Neuronal stem cell (in vitro differentiated cells): ENCODE data around the gene DOK4.

Experiments
- DNase-seq: peaks from one replicate; pipeline ENCODE4 v3.0.0-alpha.2; 2013; ENCODE audit warnings: low spot score
- H2AFZ ChIP-seq: one replicate; pipeline ENCODE4 v1.6.1; 2013; ENCODE audit warnings: mild to moderate bottlenecking, low read length, inconsistent platforms
- H2AK5ac ChIP-seq: 2 replicates; pipeline ENCODE4 v1.6.1; 2013; ENCODE audit warnings: low read depth, mild to moderate bottlenecking, inconsistent platforms, low read length, moderate library complexity, mixed read lengths
- H2BK120ac ChIP-seq: 2 replicates; pipeline ENCODE4 v1.6.1; 2013; ENCODE audit warnings: low read depth, mild to moderate bottlenecking, inconsistent platforms, low read length, moderate library complexity, mixed read lengths
- H2BK12ac ChIP-seq: one replicate; pipeline ENCODE4 v1.6.1; 2013; ENCODE audit warnings: low read length, inconsistent platforms
- H2BK15ac ChIP-seq: 2 replicates; pipeline ENCODE4 v1.6.1; 2013; ENCODE audit warnings: mild to moderate bottlenecking, low read length, inconsistent platforms, mixed read lengths
- H2BK5ac ChIP-seq: one replicate; pipeline ENCODE4 v1.6.1; 2013; ENCODE audit warnings: inconsistent platforms, mild to moderate bottlenecking, low read length, moderate library complexity
- H3K14ac ChIP-seq: one replicate; pipeline ENCODE4 v1.6.1; 2013; ENCODE audit warnings: low read length, inconsistent platforms
- H3K18ac ChIP-seq: 2 replicates; pipeline ENCODE4 v1.6.1; 2013; ENCODE audit warnings: low read length, inconsistent platforms
- H3K23ac ChIP-seq: 2 replicates; pipeline ENCODE4 v1.6.1; 2013; ENCODE audit warnings: low read depth, mild to moderate bottlenecking, mixed read lengths, low read length, inconsistent platforms; ENCODE audit not compliant: poor library complexity
- H3K27ac ChIP-seq: replicated peaks from 3 replicates; pipeline ENCODE4 v1.5.1; 2013; ENCODE audit warnings: low read length, inconsistent platforms
- H3K27me3 ChIP-seq, 3 experiments: 2 replicates each; pipeline ENCODE4 v1.6.1; 2013; ENCODE audit warnings: low read length in 3 of 3, mild to moderate bottlenecking in 2 of 3, inconsistent platforms in 1 of 3, low read depth in 1 of 3, mixed read lengths in 1 of 3, moderate library complexity in 1 of 3; ENCODE audit not compliant: control insufficient read depth in 3 of 3, insufficient read depth in 3 of 3
- H3K36me3 ChIP-seq, 2 donors: replicated peaks in 1 of 2; 2 replicates each; pipeline ENCODE4 v1.6.1; 2013; ENCODE audit warnings: low read length in 2 of 2; ENCODE audit not compliant: control insufficient read depth in 2 of 2, insufficient read depth in 2 of 2
- H3K4ac ChIP-seq: 2 replicates; pipeline ENCODE4 v1.6.1; 2013; ENCODE audit warnings: inconsistent platforms, mild to moderate bottlenecking, low read length, moderate library complexity
- H3K4me1 ChIP-seq, 2 donors: 1 replicate in 1 of 2; 2 replicates in 1 of 2; pipeline ENCODE4 v1.6.1; 2013; ENCODE audit warnings: low read length in 2 of 2, low read depth in 1 of 2; ENCODE audit not compliant: control insufficient read depth in 2 of 2, insufficient read depth in 1 of 2
- H3K4me2 ChIP-seq: one replicate; pipeline ENCODE4 v1.6.1; 2013; ENCODE audit warnings: mild to moderate bottlenecking, low read length, inconsistent platforms; ENCODE audit not compliant: insufficient read depth, poor library complexity, severe bottlenecking
- H3K4me3 ChIP-seq, 2 donors: 2 replicates each; pipeline ENCODE4 v1.5.1; 2013; ENCODE audit warnings: low read length in 2 of 2, mild to moderate bottlenecking in 2 of 2, inconsistent platforms in 1 of 2, moderate library complexity in 1 of 2
- H3K79me1 ChIP-seq: one replicate; pipeline ENCODE4 v1.6.1; 2013; ENCODE audit warnings: low read depth, mild to moderate bottlenecking, inconsistent platforms, low read length, moderate library complexity
- H3K9ac ChIP-seq: one replicate; pipeline ENCODE4 v1.6.1; 2013; ENCODE audit warnings: mild to moderate bottlenecking, low read depth, low read length, inconsistent platforms; ENCODE audit not compliant: poor library complexity
- H3K9me3 ChIP-seq, 2 donors: replicated peaks in 1 of 2; 2 replicates each; pipeline versions ENCODE3 to v1.6.1; 2013; ENCODE audit warnings: low read length in 2 of 2, mild to moderate bottlenecking in 2 of 2, inconsistent platforms in 1 of 2, low read depth in 1 of 2, mixed read lengths in 1 of 2, moderate library complexity in 1 of 2; ENCODE audit not compliant: control insufficient read depth in 2 of 2, insufficient read depth in 1 of 2
- H4K8ac ChIP-seq: one replicate; pipeline ENCODE4 v1.6.1; 2013; ENCODE audit warnings: low read depth, mild to moderate bottlenecking, inconsistent platforms, low read length, moderate library complexity
- H4K91ac ChIP-seq: one replicate; pipeline ENCODE4 v1.6.1; 2013; ENCODE audit warnings: low read length, low read depth, mild to moderate bottlenecking, inconsistent platforms; ENCODE audit not compliant: poor library complexity
- WGBS, 2 donors: extraction: QIAGEN DNeasy Blood & Tissue Kit; methylation state at CpG; one replicate each; pipeline ENCODE4 v1.1.7; 2013; ENCODE audit warnings: missing lambda C conversion rate in 2 of 2, mixed read lengths in 1 of 2; ENCODE audit not compliant: insufficient read length in 2 of 2, insufficient replicate concordance in 1 of 2; ENCODE audit errors: extremely low coverage in 2 of 2; 5-methylcytosine and 5-hydroxymethylcytosine counted together

The DOK4 gene

DNA sequence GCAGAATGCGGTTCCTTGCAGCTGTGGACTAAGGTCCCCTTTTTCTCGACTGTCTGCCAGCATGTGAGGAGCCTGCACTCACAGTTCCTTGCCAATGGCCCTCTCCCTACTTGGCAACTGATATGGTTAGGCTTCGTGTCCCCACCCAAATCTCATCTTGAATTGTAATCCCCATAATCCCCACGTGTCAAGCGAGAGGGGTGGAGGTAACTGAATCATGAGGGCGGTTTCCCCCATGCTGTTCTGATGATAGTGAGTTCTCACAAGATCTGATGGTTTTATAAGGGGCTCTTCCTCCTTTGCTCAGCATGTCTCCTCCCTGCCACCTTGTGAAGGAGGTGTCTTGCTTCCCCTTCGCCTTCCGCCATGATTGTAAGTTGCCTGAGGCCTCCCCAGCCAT, 59.0 kb downstream of the DOK4 start:
- Histone ChIP-seq H3K36me3 (peaks cover 25 to 56% of the 10 kb centered on the region in 2 donors), H2AFZ (no peak overlapping the region), H3K9ac (no peak overlapping the region), H3K4me1 (no peaks in the 10 kb centered on the region), H2BK120ac (no peak overlapping the region), H3K18ac (no peak overlapping the region), H3K4ac (no peak overlapping the region), H3K14ac (no peak overlapping the region), H4K91ac (no peak overlapping the region), H3K27ac (no peak overlapping the region), H3K79me1 (no peaks in the 10 kb centered on the region), H3K9me3 (no peaks in the 10 kb centered on the region), H3K23ac (no peak overlapping the region), H3K4me2 (no peak overlapping the region), H2BK15ac (no peak overlapping the region), H2BK5ac (no peak overlapping the region), H3K4me3 (no peak overlapping the region), H2AK5ac (no peak overlapping the region), H4K8ac (no peak overlapping the region), H2BK12ac (no peak overlapping the region), H3K27me3 (no peaks in the 10 kb centered on the region)
- no peak for DNase-seq
- WGBS, 2 donors: no CpG with 5 or more reads among the region's 8 CpGs

- no peak overlapping the region for H4K91ac ChIP-seq
- H3K9me3 ChIP-seq: no peaks in the 10 kb centered on the region
- H3K18ac ChIP-seq: no peak overlapping the region
- H3K14ac ChIP-seq: no peak overlapping the region
- H3K4ac ChIP-seq: no peak overlapping the region
- no peak overlapping the region for H3K9ac ChIP-seq
- H3K4me3 ChIP-seq: no peak overlapping the region
- no peaks in the 10 kb centered on the region for H3K27me3 ChIP-seq
- H3K4me1 ChIP-seq: no peaks in the 10 kb centered on the region
- H3K27ac ChIP-seq: no peak overlapping the region
- no peak overlapping the region for H2BK5ac ChIP-seq
- DNase-seq: no peak
- H3K79me1 ChIP-seq: no peaks in the 10 kb centered on the region
- WGBS, 2 donors: no CpG with 5 or more reads among the region's 7 CpGs
- H3K4me2 ChIP-seq: no peak overlapping the region
- peaks cover 20 to 46% of the 10 kb centered on the region in 2 donors for H3K36me3 ChIP-seq
- no peak overlapping the region for H4K8ac ChIP-seq
- no peak overlapping the region for H2BK120ac ChIP-seq
- H3K23ac ChIP-seq: no peak overlapping the region
- H2AFZ ChIP-seq: no peak overlapping the region
- H2BK15ac ChIP-seq: no peak overlapping the region
- no peak overlapping the region for H2AK5ac ChIP-seq
- no peak overlapping the region for H2BK12ac ChIP-seq
Measured at GRCh38 chr16:57426356-57426755, 59.9 kb downstream of the DOK4 start.

GRCh38 chr16:57424583-57424982, 61.7 kb downstream of the DOK4 start:
- Histone ChIP-seq H4K8ac (no peak overlapping the region), H3K27ac (no peak overlapping the region), H3K9ac (no peak overlapping the region), H3K79me1 (no peaks in the 10 kb centered on the region), H2AFZ (no peak overlapping the region), H3K36me3 (peaks cover 7 to 29% of the 10 kb centered on the region in 2 donors), H2BK15ac (no peak overlapping the region), H4K91ac (no peak overlapping the region), H3K27me3 (no peaks in the 10 kb centered on the region), H3K9me3 (no peaks in the 10 kb centered on the region), H3K4me1 (no peaks in the 10 kb centered on the region), H2BK12ac (no peak overlapping the region), H2BK120ac (no peak overlapping the region), H3K14ac (no peak overlapping the region), H3K4ac (no peak overlapping the region), H3K4me3 (no peak overlapping the region), H3K4me2 (no peak overlapping the region), H3K18ac (no peak overlapping the region), H2BK5ac (no peak overlapping the region), H2AK5ac (no peak overlapping the region), H3K23ac (no peak overlapping the region)
- no peak for DNase-seq
- WGBS, 2 donors: no CpG with 5 or more reads among the region's 3 CpGs

DNA sequence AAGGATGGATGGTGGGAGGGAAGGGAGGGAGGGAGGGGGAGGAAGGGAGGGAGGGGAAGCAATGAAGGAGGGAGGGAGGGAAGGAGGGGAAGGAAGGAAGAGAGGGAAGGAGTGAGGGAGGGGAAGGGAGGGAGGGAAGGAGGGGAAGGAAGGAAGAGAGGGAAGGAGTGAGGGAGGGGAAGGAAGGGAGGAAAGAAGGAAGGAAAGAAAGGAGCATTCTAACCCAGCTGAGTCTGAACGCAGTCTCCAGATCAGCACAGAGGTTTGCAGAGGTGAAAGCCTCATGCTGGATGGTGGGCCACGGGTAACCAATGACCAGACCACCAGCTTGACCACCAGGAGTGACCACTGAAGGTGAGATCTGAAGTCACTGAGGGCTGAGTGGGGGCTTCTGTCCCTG, 63.1 kb downstream of the DOK4 start:
- no peak overlapping the region for H2AFZ ChIP-seq
- DNase-seq: no peak
- H2BK120ac ChIP-seq: no peak overlapping the region
- no peak overlapping the region for H3K9ac ChIP-seq
- H2BK15ac ChIP-seq: no peak overlapping the region
- no peak overlapping the region for H3K4me3 ChIP-seq
- no peak overlapping the region for H3K4me2 ChIP-seq
- H3K14ac ChIP-seq: no peak overlapping the region
- no peak overlapping the region for H4K91ac ChIP-seq
- no peak overlapping the region for H2BK5ac ChIP-seq
- H2AK5ac ChIP-seq: no peak overlapping the region
- no peaks in the 10 kb centered on the region for H3K9me3 ChIP-seq
- H3K79me1 ChIP-seq: no peaks in the 10 kb centered on the region
- WGBS, 2 donors: no CpG with 5 or more reads among the region's 2 CpGs
- H3K4me1 ChIP-seq: no peaks in the 10 kb centered on the region
- no peak overlapping the region for H3K27ac ChIP-seq
- H4K8ac ChIP-seq: no peak overlapping the region
- H2BK12ac ChIP-seq: no peak overlapping the region
- no peak overlapping the region for H3K4ac ChIP-seq
- H3K27me3 ChIP-seq: no peaks in the 10 kb centered on the region
- no peak overlapping the region for H3K23ac ChIP-seq
- peaks cover 3 to 17% of the 10 kb centered on the region in 2 donors for H3K36me3 ChIP-seq
- no peak overlapping the region for H3K18ac ChIP-seq
